ENCODE data around the gene MAPK12.

DNA sequence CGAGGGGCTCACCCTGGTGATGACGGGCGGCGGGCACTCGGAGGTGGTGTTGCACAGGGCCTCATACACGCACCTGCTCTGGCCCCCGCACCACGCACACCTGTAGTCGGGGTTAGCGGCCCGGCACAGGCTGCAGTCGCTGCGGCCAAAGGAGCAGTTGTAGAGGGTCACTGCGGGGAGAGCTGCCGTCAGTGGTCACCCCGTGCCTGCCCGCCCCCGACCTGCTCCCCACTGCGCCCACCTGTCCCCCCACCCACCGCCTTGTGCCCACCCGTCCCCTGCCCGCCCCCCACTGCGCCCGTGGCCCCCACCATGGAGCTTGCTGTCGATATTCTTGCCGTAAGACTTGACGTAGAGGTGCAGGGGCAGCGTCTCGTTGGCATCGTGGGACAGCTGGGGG, 22.3 kb upstream of the MAPK12 start:
- TF ChIP-seq POLR2A (IDR thresholded peaks at IDR 0.05) (no peak), CTCF (IDR thresholded peaks at IDR 0.05) (no peak), EP300 (IDR thresholded peaks at IDR 0.05) (no peak)
